Muscle layer of colon (tissue), 2 donors: ENCODE measurements around the gene LRRC52.

Source experiments
- H3K27ac ChIP-seq: one replicate; pipeline ENCODE4 v1.7.0; 2013; ENCODE audit warnings: low read depth, mild to moderate bottlenecking, low read length, moderate library complexity
- H3K27me3 ChIP-seq, 2 donors: one replicate each; pipeline ENCODE4 v1.7.0; 2013; ENCODE audit warnings: low read length in 2 of 2, mild to moderate bottlenecking in 2 of 2; ENCODE audit not compliant: insufficient read depth in 2 of 2, control insufficient read depth in 1 of 2
- H3K36me3 ChIP-seq: one replicate; pipeline ENCODE4 v1.7.0; 2013; ENCODE audit warnings: mild to moderate bottlenecking, low read length; ENCODE audit not compliant: insufficient read depth
- H3K4me1 ChIP-seq: one replicate; pipeline ENCODE4 v1.7.0; 2013; ENCODE audit warnings: mild to moderate bottlenecking, low read length; ENCODE audit not compliant: insufficient read depth
- H3K4me3 ChIP-seq, 2 donors: one replicate each; pipeline ENCODE4 v1.7.0; 2013; ENCODE audit warnings: low read length in 2 of 2, low read depth in 1 of 2, mild to moderate bottlenecking in 1 of 2, moderate library complexity in 1 of 2
- H3K9ac ChIP-seq: one replicate; pipeline ENCODE4 v1.7.0; 2013; ENCODE audit warnings: low read length
- H3K9me3 ChIP-seq: one replicate; pipeline ENCODE4 v1.7.0; 2013; ENCODE audit warnings: mild to moderate bottlenecking, low read length
- donor health status: abdominal sarcoma.
- donor health status: Adenocarcinoma of cecum.

LRRC52 gene

DNA sequence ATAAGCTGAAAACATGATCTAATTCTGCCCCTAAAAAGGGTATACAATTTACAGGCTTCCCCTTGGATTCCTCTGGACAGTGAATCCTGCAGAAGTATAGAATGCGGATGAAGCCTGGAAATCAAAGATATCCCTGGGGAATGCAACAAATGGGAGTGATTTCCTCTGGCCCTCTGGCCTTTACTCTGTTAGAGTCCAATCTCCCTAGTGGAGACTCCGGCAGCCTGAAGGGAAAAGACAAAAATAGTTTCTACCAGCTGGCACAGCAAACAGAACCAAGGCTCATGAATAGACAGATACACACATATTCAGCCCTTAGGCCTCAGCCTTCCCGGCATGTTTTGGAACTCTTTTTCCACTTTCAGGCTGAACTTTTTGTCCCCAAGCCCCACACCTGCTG is 3.9 kb upstream of the LRRC52 start:
- Histone ChIP-seq H3K4me3 (no peak overlapping the region), H3K4me1 (peaks cover 5% of the 10 kb centered on the region), H3K27ac (no peak overlapping the region), H3K27me3 (peaks cover 0 to 11% of the 10 kb centered on the region in 2 donors), H3K9ac (no peak overlapping the region), H3K9me3 (no peaks in the 10 kb centered on the region), H3K36me3 (no peaks in the 10 kb centered on the region)

GRCh38 chr1:165542015-165542631 is 1.7 kb upstream of the LRRC52 start:
- Histone ChIP-seq H3K27ac (no peak overlapping the region), H3K36me3 (no peaks in the 10 kb centered on the region), H3K9me3 (no peaks in the 10 kb centered on the region), H3K27me3 (peaks cover 0 to 11% of the 10 kb centered on the region in 2 donors), H3K9ac (no peak overlapping the region), H3K4me3 (no peak overlapping the region), H3K4me1 (peaks cover 5% of the 10 kb centered on the region)

GRCh38 chr1:165542647-165543046 is 1.2 kb upstream of the LRRC52 start:
- no peak overlapping the region for H3K4me3 ChIP-seq
- no peak overlapping the region for H3K9ac ChIP-seq
- H3K36me3 ChIP-seq: no peaks in the 10 kb centered on the region
- H3K9me3 ChIP-seq: no peaks in the 10 kb centered on the region
- H3K27me3 ChIP-seq: peaks cover 0 to 11% of the 10 kb centered on the region in 2 donors
- no peak overlapping the region for H3K27ac ChIP-seq
- H3K4me1 ChIP-seq: peaks cover 5% of the 10 kb centered on the region

DNA sequence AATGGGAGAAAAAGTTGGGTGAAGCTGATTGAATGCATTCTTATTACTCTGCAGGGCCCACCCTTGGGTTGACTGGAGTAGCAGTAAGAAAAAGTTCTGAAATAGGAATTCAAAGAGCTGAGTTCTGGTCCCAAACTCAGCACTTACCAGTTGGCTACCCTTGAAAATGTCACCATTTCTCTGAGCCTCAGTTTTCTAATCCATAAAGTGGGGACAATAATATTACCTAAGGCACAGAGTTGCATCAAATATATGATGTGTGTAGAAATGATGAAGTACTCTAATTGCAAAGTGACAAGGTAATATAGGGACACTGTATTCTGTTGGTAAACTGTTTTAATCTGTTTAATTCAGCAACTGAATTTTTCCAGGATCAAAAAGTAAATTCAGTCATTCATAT is 1.2 kb downstream of the LRRC52 start:
- Histone ChIP-seq H3K36me3 (no peaks in the 10 kb centered on the region), H3K9ac (no peak overlapping the region), H3K27me3 (peaks cover 0 to 11% of the 10 kb centered on the region in 2 donors), H3K9me3 (no peaks in the 10 kb centered on the region), H3K27ac (no peak overlapping the region), H3K4me1 (peaks cover 5% of the 10 kb centered on the region), H3K4me3 (no peak overlapping the region)

- Histone ChIP-seq H3K9me3 (no peaks in the 10 kb centered on the region), H3K36me3 (no peaks in the 10 kb centered on the region), H3K4me3 (no peak overlapping the region), H3K4me1 (peaks cover 5% of the 10 kb centered on the region), H3K9ac (no peak overlapping the region), H3K27ac (no peak overlapping the region), H3K27me3 (peaks cover 0 to 11% of the 10 kb centered on the region in 2 donors)
These were observed 2.2 kb downstream of the LRRC52 start for GRCh38 chr1:165545974-165546373.

DNA sequence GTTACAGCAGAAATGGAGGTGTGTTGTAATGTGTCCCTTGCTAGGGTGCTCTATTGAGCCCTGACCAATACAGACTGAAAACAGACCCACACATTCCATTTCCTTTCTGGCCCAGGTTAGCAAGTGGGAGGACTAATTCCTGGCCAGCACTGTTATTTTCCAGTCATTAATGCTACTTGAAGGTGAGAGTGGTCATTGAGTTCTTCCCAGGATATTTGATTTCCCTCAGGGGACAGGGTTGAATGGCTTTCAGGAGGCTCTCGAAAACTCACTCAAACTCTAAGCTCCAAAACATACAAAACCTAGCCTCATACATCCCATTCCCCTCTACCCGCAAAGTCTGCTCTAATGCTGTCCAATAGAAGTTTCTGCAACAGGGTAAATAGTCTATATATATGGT is 6.2 kb downstream of the LRRC52 start:
- no peaks in the 10 kb centered on the region for H3K4me1 ChIP-seq
- H3K27ac ChIP-seq: no peak overlapping the region
- H3K4me3 ChIP-seq: no peak overlapping the region
- no peaks in the 10 kb centered on the region for H3K27me3 ChIP-seq
- no peak overlapping the region for H3K9ac ChIP-seq
- H3K36me3 ChIP-seq: no peaks in the 10 kb centered on the region
- H3K9me3 ChIP-seq: no peaks in the 10 kb centered on the region

- Histone ChIP-seq H3K27ac (no peak overlapping the region), H3K27me3 (no peaks in the 10 kb centered on the region), H3K36me3 (no peaks in the 10 kb centered on the region), H3K4me3 (no peak overlapping the region), H3K9me3 (no peaks in the 10 kb centered on the region), H3K4me1 (no peaks in the 10 kb centered on the region), H3K9ac (no peak overlapping the region)
These were observed 7.7 kb downstream of the LRRC52 start for GRCh38 chr1:165551469-165551868.

- no peak overlapping the region for H3K9ac ChIP-seq
- H3K27me3 ChIP-seq: no peaks in the 10 kb centered on the region
- no peaks in the 10 kb centered on the region for H3K4me1 ChIP-seq
- no peaks in the 10 kb centered on the region for H3K36me3 ChIP-seq
- H3K9me3 ChIP-seq: no peaks in the 10 kb centered on the region
- H3K4me3 ChIP-seq: no peak overlapping the region
- H3K27ac ChIP-seq: no peak overlapping the region
These were observed 17.3 kb downstream of the LRRC52 start for GRCh38 chr1:165560883-165561656.

GRCh38 chr1:165562571-165562970 is 18.8 kb downstream of the LRRC52 start:
- H3K4me3 ChIP-seq: no peak overlapping the region
- no peaks in the 10 kb centered on the region for H3K4me1 ChIP-seq
- H3K36me3 ChIP-seq: no peaks in the 10 kb centered on the region
- no peaks in the 10 kb centered on the region for H3K9me3 ChIP-seq
- no peak overlapping the region for H3K9ac ChIP-seq
- no peaks in the 10 kb centered on the region for H3K27me3 ChIP-seq
- no peak overlapping the region for H3K27ac ChIP-seq

GRCh38 chr1:165563551-165563950 is 19.8 kb downstream of the LRRC52 start:
- H3K27me3 ChIP-seq: no peaks in the 10 kb centered on the region
- H3K4me1 ChIP-seq: no peaks in the 10 kb centered on the region
- H3K9me3 ChIP-seq: no peaks in the 10 kb centered on the region
- no peaks in the 10 kb centered on the region for H3K36me3 ChIP-seq
- no peak overlapping the region for H3K27ac ChIP-seq
- H3K9ac ChIP-seq: no peak overlapping the region
- no peak overlapping the region for H3K4me3 ChIP-seq

- Histone ChIP-seq H3K9ac (no peak overlapping the region), H3K27ac (no peak overlapping the region), H3K4me1 (no peaks in the 10 kb centered on the region), H3K9me3 (no peaks in the 10 kb centered on the region), H3K4me3 (no peak overlapping the region), H3K36me3 (no peaks in the 10 kb centered on the region), H3K27me3 (no peaks in the 10 kb centered on the region)
These were observed 20.8 kb downstream of the LRRC52 start for GRCh38 chr1:165564561-165564960.
